Measurements from ENCODE around the gene ARHGAP25.
A peak's percentile ranks its signal among the peaks of the same experiment; 100 is the strongest.

The ARHGAP25 gene

DNA sequence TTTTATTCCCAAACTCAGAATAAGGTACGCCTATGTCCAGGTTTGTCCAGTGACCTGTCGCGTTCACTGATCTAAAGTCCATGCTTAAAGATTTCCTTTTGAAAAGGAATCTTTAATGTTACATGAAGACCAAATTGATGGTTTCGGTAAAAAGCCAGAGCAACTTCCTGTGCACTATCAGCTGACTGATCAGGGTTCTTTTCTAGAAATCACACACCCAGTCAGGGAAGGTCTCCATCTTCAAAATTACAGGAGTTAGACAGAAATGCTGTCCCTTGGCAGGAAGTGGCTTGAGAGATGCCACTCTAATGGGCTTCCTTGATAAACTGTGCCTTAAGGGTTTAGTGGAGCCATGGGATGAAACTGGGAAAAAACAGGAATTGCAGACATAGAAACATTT is 14.7 kb upstream of the ARHGAP25 start:
- peak; percentile 62 for DNase-seq

- DNase-seq = no peak
Measured at GRCh38 chr2:68720665-68721064, 13.9 kb upstream of the ARHGAP25 start.

DNA sequence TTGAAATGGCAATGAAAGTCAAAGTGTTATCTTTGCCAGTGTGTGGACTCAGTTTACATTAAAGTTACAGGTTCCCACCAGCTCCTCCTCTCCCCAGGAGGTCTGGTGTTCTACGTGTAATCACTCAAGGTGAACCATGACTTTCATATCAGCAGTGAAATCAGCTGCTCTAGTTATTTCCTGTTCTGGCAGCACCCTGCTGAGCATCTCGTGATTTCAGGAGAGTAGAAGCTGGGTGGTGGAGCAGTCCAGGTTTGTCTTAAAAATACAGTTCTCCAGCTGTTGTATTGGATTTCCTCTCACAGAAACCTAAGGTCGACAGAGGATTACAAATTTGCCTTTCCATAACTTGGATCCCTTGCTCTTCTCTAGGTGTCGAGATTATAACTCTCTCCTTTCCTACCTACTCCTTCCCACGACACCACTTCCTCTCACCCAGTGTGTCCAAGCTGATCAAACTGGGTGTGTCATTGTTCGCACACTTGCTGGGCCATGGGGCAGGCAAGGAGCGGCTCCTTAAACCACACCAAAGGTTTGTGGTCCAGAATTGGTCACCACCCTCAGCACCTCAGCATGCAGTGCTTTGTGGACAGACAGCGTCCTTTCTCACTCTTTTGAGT is 13.0 kb upstream of the ARHGAP25 start:
- DNase-seq = peak; percentile 67

GRCh38 chr2:68722712-68723111 is 11.9 kb upstream of the ARHGAP25 start:
- no peak for DNase-seq

DNA sequence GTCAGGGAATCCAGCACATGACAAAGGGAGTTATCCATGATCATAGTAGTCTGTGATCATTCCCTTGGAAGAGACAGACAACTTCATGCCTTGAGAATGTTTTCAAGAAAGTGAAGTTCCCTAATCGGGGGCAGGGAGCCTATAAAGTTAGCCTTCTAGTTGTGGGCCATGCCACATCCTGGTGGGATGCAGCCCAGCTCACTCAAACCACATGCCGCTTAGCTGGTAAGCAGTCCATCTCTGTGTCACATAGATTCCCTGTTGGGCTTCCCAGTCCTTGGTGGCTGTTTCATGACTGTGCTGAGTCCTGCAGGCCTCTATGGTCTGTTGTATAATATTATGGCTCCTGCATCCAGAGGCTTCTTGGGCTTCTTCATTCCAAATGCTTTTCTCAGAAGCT is 11.4 kb upstream of the ARHGAP25 start:
- DNase-seq = no peak

DNA sequence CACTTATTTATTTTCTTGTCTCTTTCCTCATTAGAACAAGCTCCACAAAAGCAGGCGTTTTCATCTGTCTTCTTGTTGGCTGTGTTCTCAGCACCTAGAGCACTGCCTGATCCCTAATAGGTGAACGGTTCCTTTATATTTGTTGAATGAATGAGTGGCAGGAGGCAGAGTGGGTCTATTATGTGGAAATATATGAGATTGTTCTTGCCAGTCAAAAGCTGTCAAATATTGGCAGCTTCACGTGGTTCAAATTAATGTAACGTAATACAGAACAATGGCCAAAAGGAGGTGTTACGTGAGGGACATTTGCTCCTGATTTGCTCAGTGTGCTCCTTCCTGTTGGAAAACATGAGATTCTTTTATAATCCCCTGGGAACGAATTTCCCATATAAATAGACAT is 8.5 kb upstream of the ARHGAP25 start:
- no peak for DNase-seq

DNA sequence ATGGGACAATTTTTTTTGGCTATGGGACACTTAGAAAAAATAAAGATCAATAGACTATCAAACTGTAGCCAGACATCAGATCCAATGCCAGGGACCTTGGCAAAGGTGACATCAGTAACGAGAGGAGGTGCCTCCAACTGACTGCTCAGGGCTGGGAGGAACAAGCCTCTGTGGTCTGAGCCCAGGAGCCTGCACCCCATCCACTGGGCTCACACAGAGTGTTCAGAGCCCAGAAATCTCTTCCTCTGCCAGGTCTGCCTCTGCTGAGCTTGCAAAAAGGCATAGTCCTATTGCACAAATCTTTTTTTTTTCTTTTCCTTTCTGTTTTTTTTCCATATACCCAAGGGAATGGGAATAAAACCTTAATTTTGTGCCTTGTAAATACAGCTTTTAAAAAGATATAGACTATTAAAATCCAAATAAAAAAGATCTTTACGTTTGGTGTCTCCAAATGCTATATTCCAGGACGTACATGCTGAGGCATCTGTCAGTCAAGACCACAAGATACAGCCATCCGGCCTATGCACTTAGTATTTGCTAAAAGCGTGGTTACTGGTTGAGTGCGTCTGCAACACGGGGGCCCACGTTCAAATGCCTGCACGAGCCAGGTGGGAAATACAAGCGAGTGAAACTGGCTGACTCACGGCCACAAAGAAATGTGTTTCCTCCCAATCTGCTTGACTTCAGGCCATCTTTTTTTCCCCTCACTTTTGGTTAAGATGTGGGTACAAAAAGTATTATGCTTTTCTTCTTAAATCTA is 7.8 kb upstream of the ARHGAP25 start:
- DNase-seq = peak; percentile 87

- DNase-seq = no peak
Measured at GRCh38 chr2:68727683-68728375, 6.8 kb upstream of the ARHGAP25 start.

- DNase-seq = no peak
Measured at GRCh38 chr2:68730828-68731227, 3.8 kb upstream of the ARHGAP25 start.

DNA sequence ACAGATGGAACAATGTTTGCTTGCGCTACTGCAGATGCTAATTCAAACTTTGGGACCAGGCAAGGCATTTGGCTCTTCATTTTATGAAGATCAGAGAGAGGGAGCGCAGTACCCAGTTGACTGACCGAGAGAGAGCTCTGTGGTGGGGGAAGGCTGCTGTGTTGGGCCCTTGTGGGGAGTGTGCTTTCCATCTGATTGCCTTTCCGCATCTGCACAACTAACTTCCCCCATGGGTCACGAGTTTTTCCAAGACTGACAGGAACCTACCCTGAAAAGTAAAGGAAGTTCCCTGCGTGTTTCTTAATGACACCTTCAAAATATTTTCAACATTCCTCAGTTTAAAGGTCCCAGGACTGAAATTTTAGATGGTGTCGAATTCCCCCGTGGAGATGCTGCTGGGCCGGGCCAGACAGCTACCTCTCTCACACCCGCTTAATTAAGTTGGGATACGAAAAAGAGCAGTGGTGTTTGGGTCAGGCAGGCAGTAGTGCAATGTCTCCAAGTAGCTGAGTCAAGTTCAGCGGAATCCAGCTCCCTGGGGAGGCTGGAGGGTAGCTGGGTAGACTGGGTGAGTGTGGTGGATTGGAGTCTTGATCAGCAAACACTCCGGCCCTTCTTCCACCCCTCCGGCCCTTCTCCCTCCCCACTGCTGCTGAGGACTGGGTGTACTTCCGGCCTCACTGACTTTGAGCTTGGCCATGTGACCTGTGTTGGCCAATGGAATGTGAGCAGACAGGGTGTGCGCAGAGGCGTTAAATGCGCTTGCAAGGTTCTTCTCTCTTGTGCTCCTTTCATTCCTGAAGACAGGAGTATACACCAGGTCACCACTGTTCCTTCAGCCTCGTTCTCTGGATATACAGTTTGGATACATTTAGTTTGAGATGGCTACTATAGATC is 2.3 kb upstream of the ARHGAP25 start:
- DNase-seq = no peak

DNA sequence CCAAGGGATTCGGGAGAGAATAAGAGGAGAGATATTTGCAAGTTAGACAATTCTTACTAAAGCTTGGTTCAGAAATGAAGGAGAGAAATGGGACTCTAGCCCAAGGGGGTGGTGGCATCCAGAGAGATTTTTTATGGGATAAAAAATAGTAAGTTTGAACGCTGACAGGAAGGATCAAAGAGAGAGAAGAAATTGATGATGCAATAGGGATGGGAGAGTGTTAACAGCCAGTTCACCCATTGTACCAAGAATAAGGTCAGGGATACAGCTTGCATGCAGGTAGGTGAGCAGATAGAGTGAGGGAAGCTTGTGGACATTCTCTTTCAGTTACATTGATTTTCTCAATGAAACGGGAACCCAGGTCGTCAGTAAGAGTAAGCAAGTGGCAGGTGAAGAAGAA is 1.2 kb upstream of the ARHGAP25 start:
- no peak for DNase-seq

DNA sequence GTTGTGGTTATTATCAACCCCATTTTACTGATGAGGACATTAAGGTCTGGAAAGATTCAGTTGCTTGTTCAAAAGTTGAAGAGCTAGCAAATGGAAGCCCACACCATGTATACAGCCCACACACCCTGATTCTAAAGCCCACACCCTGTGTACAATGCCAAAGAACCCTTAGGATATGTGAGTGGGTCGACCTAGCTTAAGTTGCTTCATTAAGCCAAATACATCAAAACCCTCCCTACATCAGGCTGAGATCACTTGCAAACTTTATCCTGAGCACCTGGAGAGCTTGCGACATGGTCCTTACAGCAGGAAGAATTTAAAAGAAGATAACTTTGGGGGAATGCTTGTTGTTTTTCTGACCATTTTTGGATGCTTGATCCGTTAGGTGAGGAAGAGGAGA is 435 bp upstream of the ARHGAP25 start:
- no peak for DNase-seq

DNA sequence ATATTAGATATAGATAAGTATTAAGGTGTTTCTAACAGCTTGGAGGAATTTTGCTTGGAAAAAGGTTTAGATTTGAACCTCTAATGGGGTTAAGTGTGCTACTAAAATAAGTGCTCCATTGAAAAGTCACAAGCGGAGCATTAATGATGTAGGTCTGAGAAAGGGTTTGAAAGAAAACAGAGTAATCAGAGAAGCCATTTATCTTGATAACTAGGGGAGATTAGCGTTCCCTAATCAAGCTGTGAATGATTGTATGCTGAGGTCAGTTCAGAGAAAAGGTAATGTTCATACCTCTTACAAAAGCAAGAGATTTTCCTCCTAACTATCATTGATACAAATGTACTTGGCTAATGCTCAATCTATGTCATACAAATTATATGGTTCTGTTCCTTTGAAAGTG is 1.5 kb downstream of the ARHGAP25 start:
- DNase-seq = no peak

GRCh38 chr2:68737711-68738110 is 3.1 kb downstream of the ARHGAP25 start:
- peak; percentile 71 for DNase-seq

- DNase-seq = no peak
Measured at GRCh38 chr2:68738906-68739594, 4.4 kb downstream of the ARHGAP25 start.

DNA sequence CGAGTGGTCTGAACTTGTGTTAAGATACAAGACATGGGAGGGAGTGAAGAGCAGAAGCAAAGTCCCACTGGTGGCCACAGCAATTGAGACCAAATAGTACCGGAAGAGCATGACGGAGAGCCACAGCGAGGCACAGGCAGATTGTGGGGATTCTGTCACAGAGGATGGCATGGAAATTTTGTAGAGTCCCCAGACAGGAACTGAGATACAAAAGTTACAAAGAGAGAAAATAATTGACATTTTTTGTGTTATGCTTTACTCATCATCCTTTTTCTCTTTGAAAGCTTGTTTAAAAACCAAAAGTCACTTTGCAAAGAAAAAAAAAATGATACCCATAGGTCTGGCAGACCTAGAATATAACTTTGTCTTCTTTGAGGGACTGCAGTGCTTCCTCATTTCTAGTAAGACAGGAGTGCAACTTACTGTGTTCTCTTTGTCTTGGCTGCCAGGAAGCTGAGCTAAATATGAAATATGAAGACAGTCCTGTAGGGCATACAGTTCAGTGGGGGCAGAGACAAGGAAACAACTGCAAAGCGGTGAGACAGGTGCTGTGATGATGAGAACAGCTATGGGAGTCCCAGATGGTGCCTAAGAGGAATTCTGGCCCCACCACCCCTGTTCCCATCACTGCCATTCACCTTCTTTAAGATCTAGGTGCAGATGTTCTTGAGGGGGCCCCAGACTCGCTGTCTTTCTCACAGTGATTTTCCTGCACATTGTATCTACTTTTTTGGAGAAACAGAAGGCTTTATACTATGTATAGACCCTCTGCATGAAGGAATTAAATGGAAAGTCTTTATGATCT is 5.2 kb downstream of the ARHGAP25 start:
- DNase-seq = no peak

GRCh38 chr2:68740400-68740914 is 5.8 kb downstream of the ARHGAP25 start:
- no peak for DNase-seq

DNA sequence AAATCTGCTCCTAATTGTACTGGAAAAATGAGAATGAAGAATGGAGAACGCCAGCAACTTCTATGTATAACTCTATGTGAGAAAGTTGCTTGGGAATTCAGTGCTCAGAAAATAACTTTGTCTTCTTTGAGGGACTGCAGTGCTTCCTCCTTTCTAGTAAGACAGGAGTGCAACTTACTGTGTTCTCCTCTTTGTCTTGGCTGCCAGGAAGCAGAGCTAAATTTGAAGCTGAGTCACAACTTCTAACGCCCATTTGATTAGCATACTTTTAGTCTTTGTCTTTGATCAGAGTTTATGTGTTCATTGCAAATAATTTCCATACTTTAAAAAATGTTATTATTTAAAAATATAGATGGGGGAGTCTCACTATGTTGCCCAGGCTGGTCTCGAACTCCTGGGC is 6.6 kb downstream of the ARHGAP25 start:
- DNase-seq = peak; percentile 65

DNA sequence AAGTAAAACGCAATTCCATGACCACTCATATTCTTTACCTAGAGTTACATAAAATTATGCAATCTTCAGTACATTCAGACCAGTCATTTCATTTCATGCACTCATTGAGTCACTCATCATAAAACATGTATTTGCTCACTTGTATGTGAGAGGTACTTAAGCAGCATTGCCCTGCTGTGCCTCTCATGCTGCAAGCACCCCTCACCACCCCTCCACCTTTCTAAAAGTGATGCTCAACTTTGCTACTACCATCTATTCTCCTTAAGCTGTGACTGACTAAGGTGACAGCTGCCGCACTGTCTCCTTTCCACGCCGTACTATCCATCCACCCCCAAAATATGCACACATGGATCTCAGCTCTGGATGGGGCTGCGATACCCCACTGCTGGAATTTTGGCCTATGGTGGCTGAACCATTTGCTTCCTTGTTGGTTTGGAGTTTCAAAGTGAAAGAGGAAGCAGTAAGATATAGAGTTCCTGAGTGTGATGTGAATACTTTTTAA is 7.2 kb downstream of the ARHGAP25 start:
- no peak for DNase-seq

DNA sequence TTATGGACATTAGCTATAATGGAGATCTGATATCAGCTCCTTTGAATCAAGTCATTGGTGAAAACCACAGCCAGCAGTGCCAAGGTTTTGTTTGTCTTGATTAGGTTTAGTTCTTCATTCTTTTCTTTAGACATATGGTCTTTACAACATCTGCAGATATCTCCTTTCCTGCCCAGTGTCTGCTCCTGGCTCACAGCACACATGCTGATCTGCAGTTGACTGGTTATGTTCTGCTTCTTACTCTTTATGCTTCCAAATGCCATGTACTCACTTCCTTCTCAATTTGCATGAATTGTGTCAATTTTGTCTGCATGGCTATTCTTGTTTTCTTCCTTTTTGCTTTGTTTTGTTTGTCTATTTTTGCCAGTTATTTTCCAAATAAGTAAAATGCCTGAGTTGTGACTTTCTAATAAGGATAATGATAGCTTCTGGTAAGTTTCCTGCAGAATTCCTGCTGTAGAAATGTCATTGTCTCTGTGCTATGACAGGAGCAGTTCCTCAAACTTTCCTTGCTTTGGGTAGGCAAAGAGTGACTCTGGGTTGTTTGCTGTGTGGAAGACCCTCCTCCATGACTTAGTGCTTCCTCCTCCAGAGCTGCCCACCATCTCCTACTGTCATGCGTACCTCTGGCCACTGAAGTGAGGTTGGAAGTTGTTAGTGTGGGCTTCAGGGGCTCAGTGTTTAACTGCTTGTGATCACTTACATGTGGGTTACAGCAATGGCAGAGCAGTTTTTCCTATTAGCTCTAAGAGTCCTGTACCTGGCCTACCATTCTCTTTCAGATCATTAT is 8.2 kb downstream of the ARHGAP25 start:
- no peak for DNase-seq
